Measurements from ENCODE around the gene IRF5.

DNA sequence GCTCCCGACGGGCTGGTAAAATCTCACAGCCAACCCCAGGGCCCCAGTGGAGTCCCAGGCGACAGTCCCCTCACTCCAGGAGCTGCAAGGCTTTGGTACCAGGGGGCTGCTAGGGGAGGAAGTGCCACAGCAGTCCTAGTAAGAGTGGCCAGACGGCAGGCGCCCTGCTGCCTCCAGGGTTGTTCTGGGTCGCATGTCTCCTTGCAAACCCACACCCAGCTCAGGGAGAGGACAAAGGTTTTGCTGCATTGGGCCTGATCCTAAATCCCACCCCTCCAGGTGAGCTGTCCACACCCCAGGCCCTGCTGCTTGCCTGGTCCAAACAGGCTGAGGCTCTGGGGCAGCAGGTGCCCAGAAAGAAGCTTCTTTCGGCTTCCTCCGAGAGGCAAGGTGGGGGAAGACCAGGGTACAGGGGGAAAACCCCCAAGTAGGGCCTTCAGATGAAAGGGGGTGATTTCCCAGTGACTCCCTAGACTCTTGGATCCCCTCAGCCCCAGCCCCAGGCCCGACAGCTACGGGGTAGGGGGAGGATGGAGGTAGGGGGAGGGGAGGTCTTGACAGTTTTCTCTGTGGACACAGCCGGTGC, 23.1 kb upstream of the IRF5 start:
- TF ChIP-seq CTCF (conservative IDR thresholded peaks at IDR 0.05; ENCODE audit: low read length) (0 out of 2 replicates have a peak, but pooled peaks have one; percentile 19), EZH2phosphoT487 (IDR thresholded peaks at IDR 0.05; ENCODE audit: borderline replicate concordance, low read depth, low read length) (no peak)

All from OCI-LY7 (cell line).